CD4-positive, alpha-beta memory T cell (primary cell): ENCODE results near the gene MAMDC2. TPM values are rescaled to one million over a fixed set of nuclear protein-coding genes. Genes with fewer than 3 reads are reported as not detected.

ENCODE experiments used
- CTCF ChIA-PET: fragments of 350-600 bp; sonication (Branson Sonifier 250); formaldehyde crosslinking; loops from one replicate; lab custom pipeline; 2021; ENCODE audit warnings: inconsistent platforms; ENCODE audit not compliant: partially characterized antibody; lab: Charles Lee
- POLR2A ChIA-PET: fragments of 350-600 bp; sonication (Branson Sonifier 250); formaldehyde crosslinking; loops from one replicate; lab custom pipeline; 2021; ENCODE audit not compliant: partially characterized antibody; lab: Charles Lee
- DNase-seq, 5 donors: peaks; one replicate each; pipeline versions ENCODE4 v3.0.0 to v3.0.0-alpha.2; 2020 to 2022; ENCODE audit warnings: mixed read lengths in 1 of 5
- H3K27ac ChIP-seq: one replicate; pipeline ENCODE4 v1.7.0; 2013; ENCODE audit warnings: low read depth, low read length
- H3K27me3 ChIP-seq: 2 replicates; pipeline ENCODE4 v1.7.0; 2013; ENCODE audit warnings: mild to moderate bottlenecking, low read length, moderate library complexity; ENCODE audit not compliant: insufficient read depth
- H3K36me3 ChIP-seq: 2 replicates; pipeline ENCODE4 v1.7.0; 2013; ENCODE audit warnings: mild to moderate bottlenecking, low read length, moderate library complexity; ENCODE audit not compliant: insufficient read depth
- H3K4me1 ChIP-seq: 2 replicates; pipeline ENCODE4 v1.7.0; 2013; ENCODE audit warnings: mild to moderate bottlenecking, low read length, moderate library complexity; ENCODE audit not compliant: insufficient read depth
- H3K4me3 ChIP-seq, 2 donors: one replicate each; pipeline ENCODE4 v1.7.0; 2013; ENCODE audit warnings: low read length in 2 of 2, mild to moderate bottlenecking in 1 of 2
- H3K9me3 ChIP-seq, 2 donors: one replicate each; pipeline ENCODE4 v1.7.0; 2013; ENCODE audit warnings: low read length in 2 of 2, control low read depth in 1 of 2; ENCODE audit not compliant: control insufficient read depth in 1 of 2
- H3K27ac Mint-ChIP-seq, 7 donors: one replicate each; pipeline ENCODE4 v1.8.0; 2020 to 2021; ENCODE audit warnings: mixed read lengths in 7 of 7, mild to moderate bottlenecking in 6 of 7, inconsistent platforms in 3 of 7, moderate library complexity in 3 of 7
- H3K27me3 Mint-ChIP-seq, 2 donors: one replicate each; pipeline ENCODE4 v1.8.0; 2020 to 2021; ENCODE audit warnings: mixed read lengths in 2 of 2
- H3K36me3 Mint-ChIP-seq, 2 donors: one replicate each; pipeline ENCODE4 v1.8.0; 2020 to 2021; ENCODE audit warnings: mixed read lengths in 2 of 2, inconsistent platforms in 1 of 2, mild to moderate bottlenecking in 1 of 2
- H3K4me1 Mint-ChIP-seq, 4 donors: one replicate each; pipeline ENCODE4 v1.8.0; 2020 to 2021; ENCODE audit warnings: mixed read lengths in 4 of 4, mild to moderate bottlenecking in 1 of 4
- H3K4me3 Mint-ChIP-seq, 8 donors: one replicate each; pipeline ENCODE4 v1.8.0; 2020 to 2021; ENCODE audit warnings: mixed read lengths in 8 of 8, mild to moderate bottlenecking in 7 of 8, moderate library complexity in 6 of 8, inconsistent platforms in 3 of 8
- H3K9me3 Mint-ChIP-seq, 8 donors: one replicate each; pipeline ENCODE4 v1.8.0; 2020 to 2021; ENCODE audit warnings: mixed read lengths in 8 of 8, mild to moderate bottlenecking in 5 of 8, inconsistent platforms in 3 of 8, moderate library complexity in 1 of 8
- intact Hi-C: fragments of 100-400 bp; cut with micrococcal nuclease; formaldehyde crosslinking; loops from one replicate; pipeline ENCODE4 v1.15.1; 2023
- polyA plus RNA-seq, 2 donors: library from polyadenylated mRNA; unstranded; fragments of 300-500 nt; fragmentation: Illumina TruSeq; gene quantifications; one replicate each; pipeline ENCODE4 v1.2.3, GENCODE V29; 2021
- total RNA-seq, 2 experiments: library from RNA; stranded (reverse); gene quantifications; one replicate each; pipeline ENCODE4 v1.2.3, GENCODE V29; 2021

The MAMDC2 gene
- total and polyA plus RNA-seq, 4 experiments from 2014 or later: not detected

- H3K27me3 Mint-ChIP-seq: no peaks in the 10 kb centered on the region
- no peak overlapping the region for H3K27ac ChIP-seq
- H3K36me3 Mint-ChIP-seq: no peaks in the 10 kb centered on the region
- no peaks in the 10 kb centered on the region for H3K4me1 Mint-ChIP-seq
- no peaks in the 10 kb centered on the region for H3K27me3 ChIP-seq
- no peaks in the 10 kb centered on the region for H3K4me1 ChIP-seq
- H3K9me3 ChIP-seq: no peaks in the 10 kb centered on the region
- no peak overlapping the region for H3K4me3 Mint-ChIP-seq
- H3K36me3 ChIP-seq: no peaks in the 10 kb centered on the region
- no peak overlapping the region for H3K4me3 ChIP-seq
- POLR2A ChIA-PET: no interaction called here
- intact Hi-C loops: no loop called here
- no peak for DNase-seq
- no peak overlapping the region for H3K27ac Mint-ChIP-seq
- CTCF ChIA-PET: interaction anchor here (1.9 kb wide), 1 partner anchor 22 kb away, joined by 8 read pairs; no protein-coding TSS in a partner anchor
- H3K9me3 Mint-ChIP-seq: no peaks in the 10 kb centered on the region
Measured at GRCh38 chr9:70133253-70134208, 89.9 kb downstream of the MAMDC2 start.

GRCh38 chr9:70134360-70134759, 90.7 kb downstream of the MAMDC2 start:
- Mint-ChIP-seq H3K27ac (no peak overlapping the region), H3K27me3 (no peaks in the 10 kb centered on the region), H3K9me3 (no peaks in the 10 kb centered on the region), H3K4me3 (no peak overlapping the region), H3K4me1 (no peaks in the 10 kb centered on the region), H3K36me3 (no peaks in the 10 kb centered on the region)
- DNase-seq: no peak
- intact Hi-C loops: no loop called here
- H3K4me3 ChIP-seq: no peak overlapping the region
- no peak overlapping the region for H3K27ac ChIP-seq
- CTCF ChIA-PET: interaction anchor here (1.1 kb wide), 1 partner anchor 23 kb away, joined by 4 read pairs; no protein-coding TSS in a partner anchor
- no peaks in the 10 kb centered on the region for H3K4me1 ChIP-seq
- H3K36me3 ChIP-seq: no peaks in the 10 kb centered on the region
- H3K27me3 ChIP-seq: no peaks in the 10 kb centered on the region
- POLR2A ChIA-PET: no interaction called here
- no peaks in the 10 kb centered on the region for H3K9me3 ChIP-seq

- DNase-seq: no peak
- H3K9me3 Mint-ChIP-seq: no peaks in the 10 kb centered on the region
- no peaks in the 10 kb centered on the region for H3K9me3 ChIP-seq
- no peaks in the 10 kb centered on the region for H3K4me1 ChIP-seq
- H3K27me3 Mint-ChIP-seq: no peaks in the 10 kb centered on the region
- ChIA-PET CTCF (interaction anchor here (1.1 kb wide), 1 partner anchor 24 kb away, joined by 4 read pairs; no protein-coding TSS in a partner anchor), POLR2A (no interaction called here)
- no peaks in the 10 kb centered on the region for H3K36me3 Mint-ChIP-seq
- no peak overlapping the region for H3K27ac Mint-ChIP-seq
- H3K4me3 ChIP-seq: no peak overlapping the region
- H3K27me3 ChIP-seq: no peaks in the 10 kb centered on the region
- no peak overlapping the region for H3K27ac ChIP-seq
- no peaks in the 10 kb centered on the region for H3K36me3 ChIP-seq
- H3K4me1 Mint-ChIP-seq: no peaks in the 10 kb centered on the region
- intact Hi-C loops: no loop called here
- H3K4me3 Mint-ChIP-seq: no peak overlapping the region
Measured at GRCh38 chr9:70135176-70135575, 91.5 kb downstream of the MAMDC2 start.

- H3K27ac ChIP-seq: no peak overlapping the region
- ChIA-PET POLR2A (no interaction called here), CTCF (interaction anchor here (1.0 kb wide), 1 partner anchor 12 kb away, joined by 4 read pairs; no protein-coding TSS in a partner anchor)
- H3K4me1 ChIP-seq: no peaks in the 10 kb centered on the region
- no peak for DNase-seq
- H3K9me3 Mint-ChIP-seq: no peaks in the 10 kb centered on the region
- no peaks in the 10 kb centered on the region for H3K9me3 ChIP-seq
- H3K36me3 Mint-ChIP-seq: no peaks in the 10 kb centered on the region
- no peaks in the 10 kb centered on the region for H3K36me3 ChIP-seq
- intact Hi-C loops: no loop called here
- H3K4me3 ChIP-seq: no peak overlapping the region
- H3K4me1 Mint-ChIP-seq: no peaks in the 10 kb centered on the region
- no peaks in the 10 kb centered on the region for H3K27me3 ChIP-seq
- no peak overlapping the region for H3K4me3 Mint-ChIP-seq
- H3K27me3 Mint-ChIP-seq: peaks cover 0 to 2% of the 10 kb centered on the region in 2 donors
- no peak overlapping the region for H3K27ac Mint-ChIP-seq
Measured at GRCh38 chr9:70136632-70137031, 93.0 kb downstream of the MAMDC2 start.

- Mint-ChIP-seq H3K27me3 (peaks cover 0 to 2% of the 10 kb centered on the region in 2 donors), H3K4me1 (no peaks in the 10 kb centered on the region), H3K27ac (no peak overlapping the region), H3K4me3 (no peak overlapping the region), H3K9me3 (no peaks in the 10 kb centered on the region), H3K36me3 (no peaks in the 10 kb centered on the region)
- CTCF ChIA-PET: no interaction called here
- Histone ChIP-seq H3K4me1 (no peaks in the 10 kb centered on the region), H3K27me3 (no peaks in the 10 kb centered on the region), H3K27ac (no peak overlapping the region), H3K9me3 (no peaks in the 10 kb centered on the region), H3K4me3 (no peak overlapping the region), H3K36me3 (no peaks in the 10 kb centered on the region)
- intact Hi-C loops: no loop called here
- DNase-seq: no peak
- POLR2A ChIA-PET: no interaction called here
Measured at GRCh38 chr9:70137577-70137976, 93.9 kb downstream of the MAMDC2 start.

GRCh38 chr9:70142101-70142500, 98.5 kb downstream of the MAMDC2 start:
- DNase-seq: no peak
- no peaks in the 10 kb centered on the region for H3K9me3 ChIP-seq
- Mint-ChIP-seq H3K36me3 (no peaks in the 10 kb centered on the region), H3K27ac (no peak overlapping the region), H3K4me1 (no peaks in the 10 kb centered on the region), H3K9me3 (no peaks in the 10 kb centered on the region), H3K4me3 (no peak overlapping the region), H3K27me3 (peaks cover 0 to 3% of the 10 kb centered on the region in 2 donors)
- ChIA-PET CTCF (no interaction called here), POLR2A (no interaction called here)
- no peaks in the 10 kb centered on the region for H3K4me1 ChIP-seq
- H3K27ac ChIP-seq: no peak overlapping the region
- H3K27me3 ChIP-seq: no peaks in the 10 kb centered on the region
- intact Hi-C loops: no loop called here
- no peak overlapping the region for H3K4me3 ChIP-seq
- no peaks in the 10 kb centered on the region for H3K36me3 ChIP-seq

- no peaks in the 10 kb centered on the region for H3K36me3 Mint-ChIP-seq
- no peak overlapping the region for H3K4me3 Mint-ChIP-seq
- H3K27ac Mint-ChIP-seq: no peak overlapping the region
- POLR2A ChIA-PET: no interaction called here
- Histone ChIP-seq H3K4me3 (no peak overlapping the region), H3K9me3 (no peaks in the 10 kb centered on the region), H3K36me3 (no peaks in the 10 kb centered on the region), H3K27me3 (no peaks in the 10 kb centered on the region), H3K27ac (no peak overlapping the region), H3K4me1 (no peaks in the 10 kb centered on the region)
- CTCF ChIA-PET: no interaction called here
- no peaks in the 10 kb centered on the region for H3K4me1 Mint-ChIP-seq
- no peaks in the 10 kb centered on the region for H3K9me3 Mint-ChIP-seq
- DNase-seq: no peak
- H3K27me3 Mint-ChIP-seq: peaks cover 1 to 11% of the 10 kb centered on the region in 2 donors
- intact Hi-C loops: no loop called here
Measured at GRCh38 chr9:70143394-70144130, 99.9 kb downstream of the MAMDC2 start.
